ENCODE measurements around the gene SNRPA. TPM values are rescaled to one million over a fixed set of nuclear protein-coding genes. Genes with fewer than 3 reads are reported as not detected.

SNRPA gene
- total and polyA plus RNA-seq, 2 of the 13 experiments (the other 11 are each of a cell fraction or from before 2014, with no cell fraction given): 59.6 to 162 TPM

DNA sequence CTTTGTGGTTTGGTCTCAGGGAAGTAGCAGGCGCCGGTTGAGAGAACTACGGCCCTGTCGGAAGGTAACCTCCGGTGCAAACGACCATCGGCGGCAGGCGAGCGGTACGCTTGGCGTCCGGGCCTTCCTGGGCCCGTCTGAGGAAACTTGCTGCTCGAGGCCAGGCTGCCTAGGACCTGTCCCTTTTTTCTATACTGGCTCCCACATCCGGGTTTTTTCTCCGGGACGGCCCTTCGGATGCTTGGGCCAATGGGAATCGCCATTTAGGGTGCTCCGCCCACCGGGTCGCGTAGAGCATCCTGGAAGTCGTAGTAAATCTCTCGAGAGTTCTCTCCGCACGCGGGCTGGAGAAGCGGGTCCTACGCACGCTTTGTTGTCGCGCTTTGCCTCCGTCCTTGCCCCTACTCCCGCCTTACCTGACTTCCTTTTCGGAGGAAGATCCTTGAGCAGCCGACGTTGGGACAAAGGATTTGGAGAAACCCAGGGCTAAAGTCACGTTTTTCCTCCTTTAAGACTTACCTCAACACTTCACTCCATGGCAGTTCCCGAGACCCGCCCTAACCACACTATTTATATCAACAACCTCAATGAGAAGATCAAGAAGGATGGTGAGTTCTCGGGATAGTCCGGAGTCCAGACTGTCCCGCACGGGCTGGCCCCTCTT lies at the start of gene SNRPA (continued):
- no peak for TF ChIP-seq ZNF3 (CRISPR knock-in tag; IDR thresholded peaks at IDR 0.05)
- TF ChIP-seq ZNF800 (CRISPR knock-in tag; IDR thresholded peaks at IDR 0.05): peak; percentile 58; the same call in 1 of the 2 replicates
- TF ChIP-seq FOSL2 (CRISPR knock-in tag; IDR thresholded peaks at IDR 0.05): 0 out of 2 replicates have a peak, but pooled peaks have one; percentile 10
- TF ChIP-seq REPIN1 (CRISPR knock-in tag; IDR thresholded peaks at IDR 0.05; ENCODE audit: borderline replicate concordance, low read depth): peak; percentile 61; the same call in 1 of the 2 replicates
- peak; percentile 78; the same call in 1 of the 2 replicates for TF ChIP-seq CREB3 (CRISPR knock-in tag; IDR thresholded peaks at IDR 0.05)
- no peak for TF ChIP-seq SOX13 (IDR thresholded peaks at IDR 0.05)
- TF ChIP-seq SOX13 (CRISPR knock-in tag; conservative IDR thresholded peaks at IDR 0.05 in 1 of 2, IDR thresholded peaks at IDR 0.05 in 1 of 2): 0 out of 4 replicates have a peak, but pooled peaks of 1 of the 2 experiments have one; percentile 5
- no peak for TF ChIP-seq U2AF2 (IDR thresholded peaks at IDR 0.05; ENCODE audit: low read depth, low read length)
- no peak for TF ChIP-seq MBD4 (IDR thresholded peaks at IDR 0.05; ENCODE audit: borderline replicate concordance, low read length)
- peak; percentile 90 for TF ChIP-seq ZNF143 (CRISPR knock-in tag; IDR thresholded peaks at IDR 0.05)
- TF ChIP-seq ZNF124 (CRISPR knock-in tag; IDR thresholded peaks at IDR 0.05): 0 out of 2 replicates have a peak, but pooled peaks have one; percentile 35
- TF ChIP-seq ZNF430 (CRISPR knock-in tag; IDR thresholded peaks at IDR 0.05): peak; percentile 69
- no peak for TF ChIP-seq ZNF547 (CRISPR knock-in tag; IDR thresholded peaks at IDR 0.05)
- no peak for TF ChIP-seq HNF1A (IDR thresholded peaks at IDR 0.05; ENCODE audit: low read depth)
- peak; percentile 21; the same call in 1 of the 2 replicates for TF ChIP-seq HNF1A (CRISPR knock-in tag; IDR thresholded peaks at IDR 0.05; ENCODE audit: borderline replicate concordance)
- TF ChIP-seq, protein P1, sequence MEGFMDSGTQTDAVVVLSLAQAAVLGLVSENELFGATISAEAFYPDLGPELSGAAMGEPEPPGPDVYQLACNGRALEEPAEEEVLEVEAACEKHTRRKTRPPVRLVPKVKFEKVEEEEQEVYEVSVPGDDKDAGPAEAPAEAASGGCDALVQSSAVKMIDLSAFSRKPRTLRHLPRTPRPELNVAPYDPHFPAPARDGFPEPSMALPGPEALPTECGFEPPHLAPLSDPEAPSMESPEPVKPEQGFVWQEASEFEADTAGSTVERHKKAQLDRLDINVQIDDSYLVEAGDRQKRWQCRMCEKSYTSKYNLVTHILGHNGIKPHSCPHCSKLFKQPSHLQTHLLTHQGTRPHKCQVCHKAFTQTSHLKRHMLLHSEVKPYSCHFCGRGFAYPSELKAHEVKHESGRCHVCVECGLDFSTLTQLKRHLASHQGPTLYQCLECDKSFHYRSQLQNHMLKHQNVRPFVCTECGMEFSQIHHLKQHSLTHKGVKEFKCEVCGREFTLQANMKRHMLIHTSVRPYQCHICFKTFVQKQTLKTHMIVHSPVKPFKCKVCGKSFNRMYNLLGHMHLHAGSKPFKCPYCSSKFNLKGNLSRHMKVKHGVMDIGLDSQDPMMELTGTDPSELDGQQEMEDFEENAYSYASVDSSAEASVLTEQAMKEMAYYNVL (CRISPR knock-in tag; IDR thresholded peaks at IDR 0.05; ENCODE audit: borderline replicate concordance): peak; percentile 56; the same call in 1 of the 2 replicates
- TF ChIP-seq ZSCAN21 (CRISPR knock-in tag; IDR thresholded peaks at IDR 0.05; ENCODE audit: borderline replicate concordance): no peak
- no peak for TF ChIP-seq CSRNP1 (CRISPR knock-in tag; IDR thresholded peaks at IDR 0.05)

All from HepG2 (cell line).